PC-9 (cell line): Measurements from ENCODE around the gene TRIM28.

Experiments used
- EZH2 ChIP-seq: fragments of 200-600 bp; sonication (generic); IDR thresholded peaks from 2 replicates; pipeline ENCODE4 v1.8.0; 2017; ENCODE audit warnings: antibody characterized with exemption, low read depth
- TF ChIP-seq, protein P1 (sequence below): fragments of 200-600 bp; sonication (generic); conservative IDR thresholded peaks from 2 replicates; pipeline ENCODE4 v1.6.1; 2017; ENCODE audit warnings: mixed run types, antibody characterized with exemption, mild to moderate bottlenecking, moderate library complexity

DNA sequence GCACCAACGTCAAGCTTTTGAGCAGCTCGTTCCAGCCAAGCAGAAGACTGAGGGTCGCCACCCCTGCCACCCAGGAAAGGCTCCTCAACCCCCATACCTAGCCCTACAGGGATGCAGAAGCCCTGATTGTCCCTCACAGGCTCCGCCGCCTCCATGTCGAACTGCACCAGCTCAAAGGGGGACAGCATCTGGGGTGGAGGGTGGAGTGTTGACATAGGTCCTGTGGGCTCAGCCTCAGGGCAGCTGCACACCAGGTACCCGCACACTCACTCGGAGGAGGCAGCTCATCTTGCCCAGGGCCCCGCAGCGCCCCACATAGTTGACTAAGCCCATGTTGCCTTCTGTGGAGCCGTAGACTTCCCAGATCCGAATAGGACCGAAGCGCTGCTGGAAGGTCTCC is 43.6 kb upstream of the TRIM28 start:
- TF ChIP-seq, protein P1, sequence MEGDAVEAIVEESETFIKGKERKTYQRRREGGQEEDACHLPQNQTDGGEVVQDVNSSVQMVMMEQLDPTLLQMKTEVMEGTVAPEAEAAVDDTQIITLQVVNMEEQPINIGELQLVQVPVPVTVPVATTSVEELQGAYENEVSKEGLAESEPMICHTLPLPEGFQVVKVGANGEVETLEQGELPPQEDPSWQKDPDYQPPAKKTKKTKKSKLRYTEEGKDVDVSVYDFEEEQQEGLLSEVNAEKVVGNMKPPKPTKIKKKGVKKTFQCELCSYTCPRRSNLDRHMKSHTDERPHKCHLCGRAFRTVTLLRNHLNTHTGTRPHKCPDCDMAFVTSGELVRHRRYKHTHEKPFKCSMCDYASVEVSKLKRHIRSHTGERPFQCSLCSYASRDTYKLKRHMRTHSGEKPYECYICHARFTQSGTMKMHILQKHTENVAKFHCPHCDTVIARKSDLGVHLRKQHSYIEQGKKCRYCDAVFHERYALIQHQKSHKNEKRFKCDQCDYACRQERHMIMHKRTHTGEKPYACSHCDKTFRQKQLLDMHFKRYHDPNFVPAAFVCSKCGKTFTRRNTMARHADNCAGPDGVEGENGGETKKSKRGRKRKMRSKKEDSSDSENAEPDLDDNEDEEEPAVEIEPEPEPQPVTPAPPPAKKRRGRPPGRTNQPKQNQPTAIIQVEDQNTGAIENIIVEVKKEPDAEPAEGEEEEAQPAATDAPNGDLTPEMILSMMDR = no peak
- no peak for TF ChIP-seq EZH2
